Effector memory CD8-positive, alpha-beta T cell (primary cell): ENCODE results near the gene SFRP5.

Experiments used
- ATAC-seq: fragments of 150-1000 bp; cut with Tn5 transposase; replicated peaks from 2 replicates; pipeline ENCODE4 v1.10.0; 2021; ENCODE audit warnings: mild to moderate bottlenecking, moderate library complexity
- DNase-seq, 3 experiments: peaks; one replicate each; pipeline ENCODE4 v3.0.0; 2021
- H3K27ac Mint-ChIP-seq, 2 donors: one replicate each; pipeline ENCODE4 v1.8.0; 2022; ENCODE audit warnings: mild to moderate bottlenecking in 2 of 2, mixed read lengths in 2 of 2, moderate library complexity in 2 of 2
- H3K27me3 Mint-ChIP-seq, 2 donors: one replicate each; pipeline ENCODE4 v1.8.0; 2022; ENCODE audit warnings: mixed read lengths in 2 of 2
- H3K36me3 Mint-ChIP-seq: one replicate; pipeline ENCODE4 v1.8.0; 2022; ENCODE audit warnings: mild to moderate bottlenecking, moderate library complexity, mixed read lengths; ENCODE audit not compliant: insufficient read depth
- H3K4me1 Mint-ChIP-seq, 2 donors: one replicate each; pipeline ENCODE4 v1.8.0; 2022; ENCODE audit warnings: low read depth in 2 of 2, mixed read lengths in 2 of 2
- H3K4me3 Mint-ChIP-seq, 2 donors: one replicate each; pipeline ENCODE4 v1.8.0; 2022; ENCODE audit warnings: mild to moderate bottlenecking in 2 of 2, mixed read lengths in 2 of 2, moderate library complexity in 2 of 2
- H3K9me3 Mint-ChIP-seq, 2 donors: one replicate each; pipeline ENCODE4 v1.8.0; 2022; ENCODE audit warnings: mixed read lengths in 2 of 2
- total RNA-seq, 9 experiments: gene quantifications; one replicate each; lab custom pipeline; 2026; lab: John Stamatoyannopoulos, UW

The SFRP5 gene
- total RNA-seq: 0 to 0.13 (median 0) reads per million in 9 experiments

- ATAC-seq (no peak), DNase-seq (no peak)
- Mint-ChIP-seq H3K27me3 (peaks cover 42 to 60% of the 10 kb centered on the region in 2 donors), H3K27ac (no peak within 1 kb of the TSS), H3K9me3 (no peaks in the 10 kb centered on the region), H3K4me3 (peak within 1 kb of the TSS; percentile 60 to 71), H3K36me3 (peaks cover 5% of the 10 kb centered on the region), H3K4me1 (peaks cover 14 to 18% of the 10 kb centered on the region in 2 donors)
These were observed at the start of gene SFRP5 for GRCh38 chr10:97771913-97772823. SFRP5 (minus strand) TSS chr10:97771999; CDS start chr10:97771833, 166 bp downstream.

- Mint-ChIP-seq H3K36me3 (peaks cover 3% of the 10 kb centered on the region), H3K9me3 (no peaks in the 10 kb centered on the region), H3K27ac (no peak overlapping the region), H3K27me3 (peaks cover 9 to 26% of the 10 kb centered on the region in 2 donors), H3K4me3 (no peak overlapping the region), H3K4me1 (peaks cover 0 to 5% of the 10 kb centered on the region in 2 donors)
- DNase-seq (no peak), ATAC-seq (no peak)
These were observed 48.4 kb upstream of the SFRP5 start for GRCh38 chr10:97820096-97820704.

- Mint-ChIP-seq H3K9me3 (no peaks in the 10 kb centered on the region), H3K27me3 (peaks cover 9 to 17% of the 10 kb centered on the region in 2 donors), H3K4me3 (no peak overlapping the region), H3K27ac (no peak overlapping the region), H3K4me1 (peaks cover 0 to under 1% of the 10 kb centered on the region in 2 donors), H3K36me3 (peaks cover under 1% of the 10 kb centered on the region)
- ATAC-seq: no peak
- no peak for DNase-seq
These were observed 46.8 kb upstream of the SFRP5 start for GRCh38 chr10:97818572-97818971.

GRCh38 chr10:97816609-97817008 lies 44.8 kb upstream of the SFRP5 start:
- Mint-ChIP-seq H3K27ac (no peak overlapping the region), H3K27me3 (peaks cover 9 to 14% of the 10 kb centered on the region in 2 donors), H3K4me1 (peaks cover 0 to 2% of the 10 kb centered on the region in 2 donors), H3K9me3 (no peaks in the 10 kb centered on the region), H3K4me3 (no peak overlapping the region), H3K36me3 (no peaks in the 10 kb centered on the region)
- DNase-seq: no peak
- ATAC-seq: no peak

- no peak for DNase-seq
- Mint-ChIP-seq H3K36me3 (no peaks in the 10 kb centered on the region), H3K4me3 (no peak overlapping the region), H3K4me1 (peaks cover 0 to 2% of the 10 kb centered on the region in 2 donors), H3K27ac (no peak overlapping the region), H3K9me3 (no peaks in the 10 kb centered on the region), H3K27me3 (peaks cover 14% of the 10 kb centered on the region in 2 donors)
- ATAC-seq: no peak
These were observed 43.2 kb upstream of the SFRP5 start for GRCh38 chr10:97814996-97815395.

- no peaks in the 10 kb centered on the region for H3K9me3 Mint-ChIP-seq
- H3K27me3 Mint-ChIP-seq: peaks cover 12 to 19% of the 10 kb centered on the region in 2 donors
- H3K4me3 Mint-ChIP-seq: no peak overlapping the region
- ATAC-seq (no peak), DNase-seq (no peak)
- peaks cover 0 to 2% of the 10 kb centered on the region in 2 donors for H3K4me1 Mint-ChIP-seq
- H3K36me3 Mint-ChIP-seq: no peaks in the 10 kb centered on the region
- H3K27ac Mint-ChIP-seq: peak overlapping the region in 1 of 2 donors; percentile 53
These were observed 41.5 kb upstream of the SFRP5 start for GRCh38 chr10:97813311-97813710.

GRCh38 chr10:97812696-97813095 lies 40.9 kb upstream of the SFRP5 start:
- H3K9me3 Mint-ChIP-seq: no peaks in the 10 kb centered on the region
- DNase-seq (no peak), ATAC-seq (no peak)
- no peak overlapping the region for H3K4me3 Mint-ChIP-seq
- H3K36me3 Mint-ChIP-seq: no peaks in the 10 kb centered on the region
- H3K27me3 Mint-ChIP-seq: peaks cover 5 to 12% of the 10 kb centered on the region in 2 donors
- H3K27ac Mint-ChIP-seq: peak overlapping the region in 1 of 2 donors; percentile 41
- peaks cover 0 to 2% of the 10 kb centered on the region in 2 donors for H3K4me1 Mint-ChIP-seq

- DNase-seq (no peak), ATAC-seq (no peak)
- H3K27me3 Mint-ChIP-seq: peaks cover 0 to 10% of the 10 kb centered on the region in 2 donors
- H3K36me3 Mint-ChIP-seq: no peaks in the 10 kb centered on the region
- H3K9me3 Mint-ChIP-seq: no peaks in the 10 kb centered on the region
- no peak overlapping the region for H3K4me3 Mint-ChIP-seq
- no peak overlapping the region for H3K27ac Mint-ChIP-seq
- H3K4me1 Mint-ChIP-seq: peaks cover 0 to 2% of the 10 kb centered on the region in 2 donors
These were observed 40.2 kb upstream of the SFRP5 start for GRCh38 chr10:97811958-97812357.

GRCh38 chr10:97810446-97810845 lies 38.6 kb upstream of the SFRP5 start:
- peaks cover 0 to 10% of the 10 kb centered on the region in 2 donors for H3K27me3 Mint-ChIP-seq
- H3K27ac Mint-ChIP-seq: peak overlapping the region in 1 of 2 donors; percentile 19
- H3K4me1 Mint-ChIP-seq: peaks cover 0 to 2% of the 10 kb centered on the region in 2 donors
- H3K9me3 Mint-ChIP-seq: no peaks in the 10 kb centered on the region
- ATAC-seq (no peak), DNase-seq (no peak)
- no peak overlapping the region for H3K4me3 Mint-ChIP-seq
- H3K36me3 Mint-ChIP-seq: no peaks in the 10 kb centered on the region

GRCh38 chr10:97805949-97806348 lies 34.1 kb upstream of the SFRP5 start:
- peaks cover 0 to 4% of the 10 kb centered on the region in 2 donors for H3K4me1 Mint-ChIP-seq
- H3K27me3 Mint-ChIP-seq: peaks cover 0 to 9% of the 10 kb centered on the region in 2 donors
- no peaks in the 10 kb centered on the region for H3K36me3 Mint-ChIP-seq
- no peak overlapping the region for H3K27ac Mint-ChIP-seq
- H3K4me3 Mint-ChIP-seq: no peak overlapping the region
- no peaks in the 10 kb centered on the region for H3K9me3 Mint-ChIP-seq
- no peak for ATAC-seq
- no peak for DNase-seq

- Mint-ChIP-seq H3K4me1 (peaks cover 0 to 4% of the 10 kb centered on the region in 2 donors), H3K27me3 (peaks cover 0 to 5% of the 10 kb centered on the region in 2 donors), H3K36me3 (no peaks in the 10 kb centered on the region), H3K4me3 (peak overlapping the region in 1 of 2 donors; percentile 33), H3K27ac (peak overlapping the region in 1 of 2 donors; percentile 20), H3K9me3 (no peaks in the 10 kb centered on the region)
- no peak for DNase-seq
- peak; percentile 89 for ATAC-seq
These were observed 33.5 kb upstream of the SFRP5 start for GRCh38 chr10:97805096-97805884.

GRCh38 chr10:97801422-97801821 lies 29.6 kb upstream of the SFRP5 start:
- Mint-ChIP-seq H3K4me3 (no peak overlapping the region), H3K27ac (peak overlapping the region in 1 of 2 donors; percentile 13), H3K27me3 (no peaks in the 10 kb centered on the region), H3K36me3 (no peaks in the 10 kb centered on the region), H3K4me1 (peaks cover 9 to 14% of the 10 kb centered on the region in 2 donors), H3K9me3 (no peaks in the 10 kb centered on the region)
- no peak for DNase-seq
- no peak for ATAC-seq

GRCh38 chr10:97800474-97800873 lies 28.7 kb upstream of the SFRP5 start:
- Mint-ChIP-seq H3K4me3 (no peak overlapping the region), H3K27me3 (no peaks in the 10 kb centered on the region), H3K27ac (no peak overlapping the region), H3K4me1 (peaks cover 14 to 21% of the 10 kb centered on the region in 2 donors), H3K36me3 (no peaks in the 10 kb centered on the region), H3K9me3 (no peaks in the 10 kb centered on the region)
- no peak for ATAC-seq
- no peak for DNase-seq
